WI38 (cell line): Measurements from ENCODE around the gene FAIM2.
"Not testable (repeated sequence)": the region's sequence is repeated elsewhere in the genome, so short reads cannot be mapped to it uniquely, and the experiment has no call there.

Experiments
- H3K4me3 ChIP-seq: 2 replicates; pipeline ENCODE4 v1.5.1; 2011; ENCODE audit warnings: low read depth, mild to moderate bottlenecking, control low read depth, low read length
- TF ChIP-seq, protein P1 (sequence below): IDR thresholded peaks from 2 replicates; pipeline ENCODE4 v1.5.1; 2012; ENCODE audit warnings: low read depth, mild to moderate bottlenecking, control low read depth, low read length

Gene FAIM2

DNA sequence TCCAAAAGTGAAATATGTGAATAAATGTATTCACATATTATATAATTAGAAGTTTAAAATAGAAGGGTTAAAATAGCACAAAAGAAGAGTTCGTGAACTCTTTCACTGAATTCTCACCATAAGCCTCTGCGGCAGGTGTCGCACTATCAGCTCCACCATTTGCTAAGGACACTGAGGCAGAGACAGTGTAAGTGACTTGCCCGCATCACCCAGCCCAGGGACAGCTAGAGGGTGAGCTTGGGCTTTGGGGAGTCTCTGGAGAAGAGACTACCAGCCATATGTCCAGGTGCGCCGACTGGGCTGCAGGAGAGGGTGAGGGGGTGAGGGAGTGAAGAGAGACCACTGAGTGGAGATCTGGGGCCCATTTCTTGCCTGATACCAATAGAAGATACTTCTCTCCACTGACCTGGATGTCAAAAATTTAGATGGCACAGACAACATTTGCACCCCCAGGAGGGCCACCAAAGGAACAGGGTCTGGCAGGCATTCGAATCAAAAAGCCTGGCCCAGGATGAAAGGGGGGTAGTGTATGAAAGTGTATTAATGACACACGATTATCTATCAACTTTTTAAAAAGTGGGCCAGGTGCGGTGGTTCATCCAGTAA lies 28.5 kb downstream of the FAIM2 start:
- no peak overlapping the region for H3K4me3 ChIP-seq
- TF ChIP-seq, protein P1, sequence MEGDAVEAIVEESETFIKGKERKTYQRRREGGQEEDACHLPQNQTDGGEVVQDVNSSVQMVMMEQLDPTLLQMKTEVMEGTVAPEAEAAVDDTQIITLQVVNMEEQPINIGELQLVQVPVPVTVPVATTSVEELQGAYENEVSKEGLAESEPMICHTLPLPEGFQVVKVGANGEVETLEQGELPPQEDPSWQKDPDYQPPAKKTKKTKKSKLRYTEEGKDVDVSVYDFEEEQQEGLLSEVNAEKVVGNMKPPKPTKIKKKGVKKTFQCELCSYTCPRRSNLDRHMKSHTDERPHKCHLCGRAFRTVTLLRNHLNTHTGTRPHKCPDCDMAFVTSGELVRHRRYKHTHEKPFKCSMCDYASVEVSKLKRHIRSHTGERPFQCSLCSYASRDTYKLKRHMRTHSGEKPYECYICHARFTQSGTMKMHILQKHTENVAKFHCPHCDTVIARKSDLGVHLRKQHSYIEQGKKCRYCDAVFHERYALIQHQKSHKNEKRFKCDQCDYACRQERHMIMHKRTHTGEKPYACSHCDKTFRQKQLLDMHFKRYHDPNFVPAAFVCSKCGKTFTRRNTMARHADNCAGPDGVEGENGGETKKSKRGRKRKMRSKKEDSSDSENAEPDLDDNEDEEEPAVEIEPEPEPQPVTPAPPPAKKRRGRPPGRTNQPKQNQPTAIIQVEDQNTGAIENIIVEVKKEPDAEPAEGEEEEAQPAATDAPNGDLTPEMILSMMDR, result no peak

DNA sequence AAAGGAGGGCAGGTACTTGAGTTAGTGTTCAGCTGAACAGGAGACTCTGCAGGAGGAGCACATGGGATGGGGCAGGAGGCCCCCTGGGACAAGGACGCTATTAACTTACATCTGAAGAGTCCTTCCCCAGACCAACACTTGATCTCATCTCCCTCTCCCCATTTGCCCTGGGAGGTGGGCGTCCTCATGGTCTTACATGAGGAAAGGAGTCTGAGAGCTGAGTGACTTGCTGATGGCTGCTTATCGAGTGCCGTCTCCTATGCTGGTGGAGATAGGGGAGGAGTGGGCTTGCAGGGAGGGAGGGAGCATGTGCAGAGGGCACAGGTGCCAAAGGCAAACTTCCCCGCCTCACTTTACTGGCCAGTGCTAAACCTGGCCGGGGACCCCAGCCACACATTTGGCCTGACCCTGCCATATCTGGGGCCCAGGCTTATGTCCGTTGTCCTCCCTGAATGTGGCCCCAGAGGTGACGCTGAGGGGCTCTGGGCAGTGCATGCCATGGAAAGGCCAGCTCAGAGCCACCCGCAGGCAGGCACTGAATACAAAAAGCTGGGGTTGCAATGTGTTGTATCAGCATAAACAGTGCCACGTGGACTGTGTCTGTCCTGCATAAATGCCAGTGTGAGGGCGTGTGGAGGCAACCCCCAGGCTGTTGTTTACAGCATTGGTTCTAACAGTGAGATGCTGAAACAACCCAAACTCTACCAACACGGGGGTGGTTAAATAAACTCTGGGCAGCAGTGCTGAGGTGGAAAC lies 29.4 kb downstream of the FAIM2 start:
- no peak overlapping the region for H3K4me3 ChIP-seq
- TF ChIP-seq, protein P1, result no peak

- H3K4me3 ChIP-seq, result no peak overlapping the region
- TF ChIP-seq, protein P1, result no peak
Observed at GRCh38 chr12:49873361-49873934, 30.3 kb downstream of the FAIM2 start.

GRCh38 chr12:49872781-49873181 lies 30.9 kb downstream of the FAIM2 start:
- no peak overlapping the region for H3K4me3 ChIP-seq
- TF ChIP-seq, protein P1, result no peak

GRCh38 chr12:49872381-49872780 lies 31.3 kb downstream of the FAIM2 start:
- TF ChIP-seq, protein P1, result no peak
- H3K4me3 ChIP-seq, result no peak overlapping the region

DNA sequence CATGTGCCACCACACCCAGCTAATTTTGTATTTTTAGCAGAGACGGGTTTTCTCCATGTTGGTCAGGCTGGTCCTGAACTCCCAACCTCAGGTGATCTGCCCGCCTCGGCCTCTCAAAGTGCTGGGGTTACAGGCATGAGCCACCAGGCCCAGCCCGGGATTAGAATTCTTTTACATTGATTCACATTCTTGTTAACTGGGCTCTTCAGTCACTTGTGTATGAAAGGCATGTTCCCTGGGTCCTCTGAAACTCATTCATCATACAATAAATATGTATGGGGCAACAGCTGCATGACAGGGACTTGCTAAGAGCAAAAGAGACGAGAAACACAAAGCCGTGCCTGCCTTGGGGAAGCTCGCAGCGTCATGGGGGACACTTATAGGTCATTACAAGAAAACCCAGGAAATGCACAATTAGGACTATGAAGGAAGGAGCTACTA lies 31.9 kb downstream of the FAIM2 start:
- not testable (repeated sequence) for H3K4me3 ChIP-seq

GRCh38 chr12:49871263-49871561 lies 32.5 kb downstream of the FAIM2 start:
- TF ChIP-seq, protein P1, result no peak
- H3K4me3 ChIP-seq, result no peak overlapping the region
